ENCODE measurements around the gene PREX1.

DNA sequence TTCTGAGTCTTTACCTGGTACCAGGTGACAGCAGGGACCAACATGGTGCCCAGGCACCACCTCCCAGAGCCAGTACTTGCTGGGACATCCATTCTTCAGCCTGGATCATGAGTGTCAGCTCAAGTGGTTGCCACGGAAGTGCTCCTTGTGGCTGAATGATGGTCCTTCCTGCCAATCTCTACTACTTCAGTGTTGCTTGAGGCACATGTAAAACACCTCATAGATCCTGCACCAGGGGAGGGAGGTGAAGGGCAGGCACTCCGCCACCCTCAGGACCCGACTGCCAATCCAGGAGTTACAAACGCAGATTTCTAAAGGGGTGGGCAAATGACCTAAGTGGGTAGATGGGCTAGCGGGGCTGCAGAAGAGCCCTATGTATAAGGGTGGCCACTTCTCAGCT is 226.0 kb downstream of the PREX1 start:
- TF ChIP-seq, protein P1, sequence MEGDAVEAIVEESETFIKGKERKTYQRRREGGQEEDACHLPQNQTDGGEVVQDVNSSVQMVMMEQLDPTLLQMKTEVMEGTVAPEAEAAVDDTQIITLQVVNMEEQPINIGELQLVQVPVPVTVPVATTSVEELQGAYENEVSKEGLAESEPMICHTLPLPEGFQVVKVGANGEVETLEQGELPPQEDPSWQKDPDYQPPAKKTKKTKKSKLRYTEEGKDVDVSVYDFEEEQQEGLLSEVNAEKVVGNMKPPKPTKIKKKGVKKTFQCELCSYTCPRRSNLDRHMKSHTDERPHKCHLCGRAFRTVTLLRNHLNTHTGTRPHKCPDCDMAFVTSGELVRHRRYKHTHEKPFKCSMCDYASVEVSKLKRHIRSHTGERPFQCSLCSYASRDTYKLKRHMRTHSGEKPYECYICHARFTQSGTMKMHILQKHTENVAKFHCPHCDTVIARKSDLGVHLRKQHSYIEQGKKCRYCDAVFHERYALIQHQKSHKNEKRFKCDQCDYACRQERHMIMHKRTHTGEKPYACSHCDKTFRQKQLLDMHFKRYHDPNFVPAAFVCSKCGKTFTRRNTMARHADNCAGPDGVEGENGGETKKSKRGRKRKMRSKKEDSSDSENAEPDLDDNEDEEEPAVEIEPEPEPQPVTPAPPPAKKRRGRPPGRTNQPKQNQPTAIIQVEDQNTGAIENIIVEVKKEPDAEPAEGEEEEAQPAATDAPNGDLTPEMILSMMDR (IDR thresholded peaks at IDR 0.05): no peak
- TF ChIP-seq REST (IDR thresholded peaks at IDR 0.05; ENCODE audit: insufficient read depth in 1 of 2, low read depth in 2 of 2, low read length in 1 of 2) (no peak), TCF7L2 (IDR thresholded peaks at IDR 0.05; ENCODE audit: low read depth, low read length) (no peak)

All from Panc1 (cell line).